HEK293 (cell line): ENCODE measurements around the gene MEGF8.

ENCODE experiments used
- CTCF ChIP-seq: fragments of 450-650 bp; formaldehyde crosslinking; IDR thresholded peaks from 2 replicates; pipeline ENCODE4 v1.5.1; 2016; ENCODE audit warnings: missing biosample characterization, missing genetic modification characterization
- FEZF1 ChIP-seq: fragments of 450-650 bp; formaldehyde crosslinking; IDR thresholded peaks from 2 replicates; pipeline ENCODE4 v1.5.1; 2016; ENCODE audit warnings: missing biosample characterization, missing genetic modification characterization
- GLIS2 ChIP-seq: fragments of 450-650 bp; formaldehyde crosslinking; IDR thresholded peaks from 2 replicates; pipeline ENCODE4 v1.5.1; 2016; ENCODE audit warnings: missing biosample characterization, missing genetic modification characterization
- KLF16 ChIP-seq: fragments of 450-650 bp; formaldehyde crosslinking; IDR thresholded peaks from 2 replicates; pipeline ENCODE4 v1.5.1; 2017; ENCODE audit warnings: missing biosample characterization, missing genetic modification characterization
- MEIS1 ChIP-seq: sonication (generic); formaldehyde crosslinking; IDR thresholded peaks from 2 replicates; pipeline ENCODE4 v1.8.1; 2022; ENCODE audit warnings: missing genetic modification reagents, mild to moderate bottlenecking, borderline replicate concordance
- REPIN1 ChIP-seq: fragments of 450-650 bp; formaldehyde crosslinking; IDR thresholded peaks from 2 replicates; pipeline ENCODE4 v1.5.1; 2017; ENCODE audit warnings: missing biosample characterization, missing genetic modification characterization, low read depth
- SALL2 ChIP-seq: fragments of 450-650 bp; formaldehyde crosslinking; IDR thresholded peaks from 2 replicates; pipeline ENCODE4 v1.5.0; 2017; ENCODE audit warnings: missing biosample characterization, mild to moderate bottlenecking, missing genetic modification characterization, borderline replicate concordance
- WT1 ChIP-seq: fragments of 450-650 bp; formaldehyde crosslinking; IDR thresholded peaks from 2 replicates; pipeline ENCODE4 v1.5.1; 2016; ENCODE audit warnings: missing biosample characterization, missing genetic modification characterization
- ZBTB21 ChIP-seq: fragments of 450-650 bp; formaldehyde crosslinking; IDR thresholded peaks from 2 replicates; pipeline ENCODE4 v1.5.1; 2017; ENCODE audit warnings: missing biosample characterization, missing genetic modification characterization
- ZBTB6 ChIP-seq: fragments of 450-650 bp; formaldehyde crosslinking; IDR thresholded peaks from 2 replicates; pipeline ENCODE4 v1.5.1; 2017; ENCODE audit warnings: missing biosample characterization, missing genetic modification characterization
- ZNF174 ChIP-seq: fragments of 450-650 bp; formaldehyde crosslinking; IDR thresholded peaks from 2 replicates; pipeline ENCODE4 v1.5.0; 2017; ENCODE audit warnings: missing biosample characterization, mild to moderate bottlenecking, missing genetic modification characterization
- ZNF2 ChIP-seq: fragments of 450-650 bp; formaldehyde crosslinking; IDR thresholded peaks from 2 replicates; pipeline ENCODE4 v1.5.1; 2016; ENCODE audit warnings: missing biosample characterization, missing genetic modification characterization
- ZNF280D ChIP-seq: fragments of 450-650 bp; formaldehyde crosslinking; IDR thresholded peaks from 2 replicates; pipeline ENCODE4 v1.5.1; 2016; ENCODE audit warnings: missing biosample characterization, missing genetic modification characterization
- ZNF366 ChIP-seq: fragments of 450-650 bp; formaldehyde crosslinking; conservative IDR thresholded peaks from 2 replicates; pipeline ENCODE4 v1.5.1; 2016; ENCODE audit warnings: missing biosample characterization, missing genetic modification characterization
- ZNF391 ChIP-seq: fragments of 450-650 bp; formaldehyde crosslinking; IDR thresholded peaks from 2 replicates; pipeline ENCODE4 v1.5.1; 2016; ENCODE audit warnings: low read depth, missing biosample characterization, missing genetic modification characterization, borderline replicate concordance
- ZNF398 ChIP-seq: fragments of 450-650 bp; formaldehyde crosslinking; IDR thresholded peaks from 2 replicates; pipeline ENCODE4 v1.5.1; 2017; ENCODE audit warnings: missing biosample characterization, missing genetic modification characterization
- ZNF426 ChIP-seq: fragments of 450-650 bp; formaldehyde crosslinking; IDR thresholded peaks from 2 replicates; pipeline ENCODE4 v1.5.1; 2017; ENCODE audit warnings: missing biosample characterization, missing genetic modification characterization, mild to moderate bottlenecking, inconsistent platforms, moderate library complexity
- ZNF473 ChIP-seq: fragments of 450-650 bp; formaldehyde crosslinking; IDR thresholded peaks from 2 replicates; pipeline ENCODE4 v1.5.1; 2017; ENCODE audit warnings: missing biosample characterization, missing genetic modification characterization
- ZNF488 ChIP-seq: fragments of 450-650 bp; formaldehyde crosslinking; IDR thresholded peaks from 2 replicates; pipeline ENCODE4 v1.5.1; 2016; ENCODE audit warnings: missing biosample characterization, missing genetic modification characterization
- ZNF514 ChIP-seq: fragments of 450-650 bp; formaldehyde crosslinking; IDR thresholded peaks from 2 replicates; pipeline ENCODE4 v1.5.1; 2016; ENCODE audit warnings: missing biosample characterization, missing genetic modification characterization
- ZNF521 ChIP-seq: fragments of 450-650 bp; formaldehyde crosslinking; IDR thresholded peaks from 2 replicates; pipeline ENCODE4 v1.5.1; 2017; ENCODE audit warnings: missing biosample characterization, mild to moderate bottlenecking, missing genetic modification characterization
- ZNF585B ChIP-seq: fragments of 450-650 bp; formaldehyde crosslinking; IDR thresholded peaks from 2 replicates; pipeline ENCODE4 v1.5.1; 2016; ENCODE audit warnings: missing biosample characterization, missing genetic modification characterization
- ZNF600 ChIP-seq: fragments of 450-650 bp; formaldehyde crosslinking; IDR thresholded peaks from 2 replicates; pipeline ENCODE4 v1.5.1; 2016; ENCODE audit warnings: missing biosample characterization, missing genetic modification characterization
- ZNF610 ChIP-seq: fragments of 450-650 bp; formaldehyde crosslinking; IDR thresholded peaks from 2 replicates; pipeline ENCODE4 v1.5.1; 2016; ENCODE audit warnings: missing biosample characterization, missing genetic modification characterization, borderline replicate concordance
- ZNF621 ChIP-seq: fragments of 450-650 bp; formaldehyde crosslinking; IDR thresholded peaks from 2 replicates; pipeline ENCODE4 v1.5.1; 2017; ENCODE audit warnings: missing biosample characterization, missing genetic modification characterization
- ZNF624 ChIP-seq: fragments of 450-650 bp; formaldehyde crosslinking; IDR thresholded peaks from 2 replicates; pipeline ENCODE4 v1.5.1; 2017; ENCODE audit warnings: missing biosample characterization, missing genetic modification characterization
- ZNF645 ChIP-seq: fragments of 450-650 bp; formaldehyde crosslinking; IDR thresholded peaks from 2 replicates; pipeline ENCODE4; 2016; ENCODE audit warnings: missing biosample characterization, missing genetic modification characterization
- ZNF660 ChIP-seq: fragments of 450-650 bp; IDR thresholded peaks from 2 replicates; pipeline ENCODE4 v1.5.1; 2018; ENCODE audit warnings: missing biosample characterization, mild to moderate bottlenecking, missing genetic modification characterization
- ZNF777 ChIP-seq: fragments of 450-650 bp; formaldehyde crosslinking; IDR thresholded peaks from 2 replicates; pipeline ENCODE4 v1.5.1; 2017; ENCODE audit warnings: missing biosample characterization, missing genetic modification characterization, borderline replicate concordance
- ZXDB ChIP-seq: fragments of 450-650 bp; formaldehyde crosslinking; IDR thresholded peaks from 2 replicates; pipeline ENCODE4 v1.5.1; 2016; ENCODE audit warnings: missing biosample characterization, missing genetic modification characterization

The MEGF8 gene

GRCh38 chr19:42281146-42281826, 44.1 kb upstream of the MEGF8 start (continued):
- TF ChIP-seq ZNF660 (tag by site-specific recombination) (no peak), ZNF280D (tag by site-specific recombination) (no peak), ZNF610 (tag by site-specific recombination) (no peak), ZBTB6 (tag by site-specific recombination) (no peak), ZNF585B (tag by site-specific recombination) (no peak), KLF16 (tag by site-specific recombination) (no peak), ZNF2 (tag by site-specific recombination) (no peak), MEIS1 (no peak), ZNF521 (tag by site-specific recombination) (no peak), ZNF366 (tag by site-specific recombination) (peak; percentile 69), WT1 (tag by site-specific recombination) (peak; percentile 55), ZNF174 (tag by site-specific recombination) (no peak), REPIN1 (tag by site-specific recombination) (no peak), ZNF391 (tag by site-specific recombination) (no peak), ZNF645 (tag by site-specific recombination) (0 out of 2 replicates have a peak, but pooled peaks have one; percentile 19), SALL2 (no peak), ZNF621 (no peak), ZNF600 (tag by site-specific recombination) (peak; percentile 79), ZNF514 (tag by site-specific recombination) (no peak), ZNF398 (no peak; the same call in 1 of the 2 replicates), ZNF624 (tag by site-specific recombination) (no peak), CTCF (tag by site-specific recombination) (0 out of 2 replicates have a peak, but pooled peaks have one; percentile 12), FEZF1 (tag by site-specific recombination) (0 out of 2 replicates have a peak, but pooled peaks have one; percentile 10), ZBTB21 (tag by site-specific recombination) (no peak), ZNF488 (tag by site-specific recombination) (no peak), ZNF777 (tag by site-specific recombination) (0 out of 2 replicates have a peak, but pooled peaks have one; percentile 7), ZNF426 (tag by site-specific recombination) (no peak), ZNF473 (tag by site-specific recombination) (no peak), GLIS2 (tag by site-specific recombination) (peak; percentile 88), ZXDB (no peak; the same call in 1 of the 2 replicates)
